ENCODE results near the gene LEUTX. TPM values are rescaled to one million over a fixed set of nuclear protein-coding genes. Genes with fewer than 3 reads are reported as not detected.

The LEUTX gene
- total RNA-seq, 1 experiment from 2014 or later: not detected

DNA sequence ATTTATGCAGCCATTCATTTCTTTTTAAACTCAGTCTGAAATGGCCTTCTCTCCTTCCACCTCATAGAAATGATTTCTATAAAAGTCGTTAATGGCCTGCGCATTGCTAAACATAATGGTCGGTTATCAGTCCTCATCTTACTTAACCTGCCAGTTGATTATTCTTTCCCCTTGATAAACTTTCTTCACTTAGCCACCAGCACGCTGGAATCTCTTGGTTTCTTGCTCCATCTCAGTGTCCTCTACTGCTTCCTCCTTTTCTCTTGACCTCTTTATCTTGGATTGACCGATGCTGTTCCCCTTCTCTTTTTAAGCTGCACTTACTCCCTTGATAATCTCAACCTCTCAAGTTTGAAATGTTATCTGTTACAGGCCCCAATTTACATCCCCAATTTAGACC, 28.7 kb upstream of the LEUTX start:
- no peak overlapping the region for H3K4me3 ChIP-seq (ENCODE audit: low read depth, low read length, poor library complexity, severe bottlenecking)
- POLR2A ChIA-PET (ENCODE audit: low non-redundant PET): no interaction called here
- no peak for DNase-seq (ENCODE audit: low spot score)
- no peak overlapping the region for H3K27ac ChIP-seq (ENCODE audit: low read depth, low read length, poor library complexity, severe bottlenecking)
- BruUV-seq (replicated peaks): no TSS peak
- H3K36me3 ChIP-seq (ENCODE audit: insufficient read depth, low read length, poor library complexity, severe bottlenecking): no peaks in the 10 kb centered on the region
- intact Hi-C loops (cut with micrococcal nuclease; ENCODE audit: unreplicated experiment): no loop called here
- H3K4me1 ChIP-seq (ENCODE audit: insufficient read depth, low read length, poor library complexity, severe bottlenecking): no peaks in the 10 kb centered on the region
- CTCF ChIA-PET: no interaction called here
- TF ChIP-seq CTCF (conservative IDR thresholded peaks at IDR 0.05; ENCODE audit: low read depth, low read length): no peak
- TF ChIP-seq EZH2 (IDR thresholded peaks at IDR 0.05; ENCODE audit: borderline replicate concordance, low read depth, low read length, poor library complexity, severe bottlenecking): no peak
- peaks cover 67% of the 10 kb centered on the region for H3K27me3 ChIP-seq (replicated peaks; ENCODE audit: insufficient read depth, low read depth, low read length, poor library complexity)
- H3K9me3 ChIP-seq (ENCODE audit: low read depth, low read length, poor library complexity, severe bottlenecking): no peaks in the 10 kb centered on the region

DNA sequence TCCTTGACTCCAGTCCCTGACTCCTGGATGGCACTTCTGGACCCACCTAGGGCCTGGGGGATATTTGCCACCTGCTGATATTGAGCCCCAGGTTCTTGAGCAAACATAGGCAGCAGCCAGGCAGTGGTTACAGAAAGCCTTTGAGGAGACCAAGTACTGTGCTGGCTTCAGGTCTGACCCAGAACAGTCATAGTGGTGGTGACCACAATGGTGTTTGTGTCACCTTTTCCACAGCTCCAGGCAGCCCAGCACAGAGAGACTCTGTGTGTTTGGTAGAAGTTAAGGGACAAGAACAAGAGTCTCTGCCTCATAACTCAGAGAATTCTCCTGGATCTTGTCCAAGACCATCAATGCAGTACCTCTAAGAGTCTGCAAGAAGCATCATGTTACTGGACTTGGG, 26.3 kb upstream of the LEUTX start:
- Histone ChIP-seq H3K4me1 (ENCODE audit: insufficient read depth, low read length, poor library complexity, severe bottlenecking) (no peaks in the 10 kb centered on the region), H3K9me3 (ENCODE audit: low read depth, low read length, poor library complexity, severe bottlenecking) (no peaks in the 10 kb centered on the region), H3K27me3 (replicated peaks; ENCODE audit: insufficient read depth, low read depth, low read length, poor library complexity) (peaks cover 77% of the 10 kb centered on the region), H3K4me3 (ENCODE audit: low read depth, low read length, poor library complexity, severe bottlenecking) (no peak overlapping the region), H3K36me3 (ENCODE audit: insufficient read depth, low read length, poor library complexity, severe bottlenecking) (no peaks in the 10 kb centered on the region), H3K27ac (ENCODE audit: low read depth, low read length, poor library complexity, severe bottlenecking) (no peak overlapping the region)
- no TSS peak for BruUV-seq (replicated peaks)
- ChIA-PET POLR2A (ENCODE audit: low non-redundant PET) (no interaction called here), CTCF (no interaction called here)
- no peak for TF ChIP-seq CTCF (conservative IDR thresholded peaks at IDR 0.05; ENCODE audit: low read depth, low read length)
- TF ChIP-seq EZH2 (IDR thresholded peaks at IDR 0.05; ENCODE audit: borderline replicate concordance, low read depth, low read length, poor library complexity, severe bottlenecking): no peak
- intact Hi-C loops (cut with micrococcal nuclease; ENCODE audit: unreplicated experiment): no loop called here
- no peak for DNase-seq (ENCODE audit: low spot score)

DNA sequence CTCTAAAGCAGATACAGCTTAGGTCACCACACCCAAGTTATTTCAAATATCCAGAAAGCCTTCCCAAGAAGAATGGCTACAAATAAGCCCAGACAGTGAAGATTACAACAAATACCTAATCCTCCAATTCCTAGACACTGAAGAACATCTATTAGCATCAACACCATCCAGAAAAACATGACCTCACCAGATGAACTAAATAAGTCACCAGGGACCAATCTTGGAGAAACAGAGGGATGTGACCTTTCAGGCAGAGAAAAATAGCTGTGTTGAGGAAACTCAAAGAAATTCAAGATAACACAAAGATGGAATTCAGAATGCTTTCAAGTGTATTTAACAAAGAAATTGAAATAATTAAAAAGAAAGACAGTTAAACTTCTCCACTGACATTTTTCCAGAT, 25.9 kb upstream of the LEUTX start:
- H3K36me3 ChIP-seq (ENCODE audit: insufficient read depth, low read length, poor library complexity, severe bottlenecking): no peaks in the 10 kb centered on the region

More for the DNA sequence above, 25.9 kb upstream of the LEUTX start:
- Histone ChIP-seq H3K9me3 (ENCODE audit: low read depth, low read length, poor library complexity, severe bottlenecking) (no peaks in the 10 kb centered on the region), H3K4me3 (ENCODE audit: low read depth, low read length, poor library complexity, severe bottlenecking) (no peak overlapping the region), H3K4me1 (ENCODE audit: insufficient read depth, low read length, poor library complexity, severe bottlenecking) (no peaks in the 10 kb centered on the region), H3K27ac (ENCODE audit: low read depth, low read length, poor library complexity, severe bottlenecking) (no peak overlapping the region), H3K27me3 (replicated peaks; ENCODE audit: insufficient read depth, low read depth, low read length, poor library complexity) (peaks cover 81% of the 10 kb centered on the region)
- no TSS peak for BruUV-seq (replicated peaks)
- TF ChIP-seq EZH2 (IDR thresholded peaks at IDR 0.05; ENCODE audit: borderline replicate concordance, low read depth, low read length, poor library complexity, severe bottlenecking): no peak
- TF ChIP-seq CTCF (conservative IDR thresholded peaks at IDR 0.05; ENCODE audit: low read depth, low read length): no peak
- no peak for DNase-seq (ENCODE audit: low spot score)
- POLR2A ChIA-PET (ENCODE audit: low non-redundant PET): no interaction called here
- intact Hi-C loops (cut with micrococcal nuclease; ENCODE audit: unreplicated experiment): no loop called here
- CTCF ChIA-PET: no interaction called here

Measured in A673 (cell line).